ENCODE data around the gene CEP170B.
A peak's percentile ranks its signal among the peaks of the same experiment; 100 is the strongest.

CEP170B gene

GRCh38 chr14:104868060-104868740 is 3.1 kb downstream of the CEP170B start:
- no peak for DNase-seq

- no peak for DNase-seq
Observed at GRCh38 chr14:104868811-104869572, 3.9 kb downstream of the CEP170B start.

- DNase-seq, result no peak
Observed at GRCh38 chr14:104869669-104870367, 4.8 kb downstream of the CEP170B start.

DNA sequence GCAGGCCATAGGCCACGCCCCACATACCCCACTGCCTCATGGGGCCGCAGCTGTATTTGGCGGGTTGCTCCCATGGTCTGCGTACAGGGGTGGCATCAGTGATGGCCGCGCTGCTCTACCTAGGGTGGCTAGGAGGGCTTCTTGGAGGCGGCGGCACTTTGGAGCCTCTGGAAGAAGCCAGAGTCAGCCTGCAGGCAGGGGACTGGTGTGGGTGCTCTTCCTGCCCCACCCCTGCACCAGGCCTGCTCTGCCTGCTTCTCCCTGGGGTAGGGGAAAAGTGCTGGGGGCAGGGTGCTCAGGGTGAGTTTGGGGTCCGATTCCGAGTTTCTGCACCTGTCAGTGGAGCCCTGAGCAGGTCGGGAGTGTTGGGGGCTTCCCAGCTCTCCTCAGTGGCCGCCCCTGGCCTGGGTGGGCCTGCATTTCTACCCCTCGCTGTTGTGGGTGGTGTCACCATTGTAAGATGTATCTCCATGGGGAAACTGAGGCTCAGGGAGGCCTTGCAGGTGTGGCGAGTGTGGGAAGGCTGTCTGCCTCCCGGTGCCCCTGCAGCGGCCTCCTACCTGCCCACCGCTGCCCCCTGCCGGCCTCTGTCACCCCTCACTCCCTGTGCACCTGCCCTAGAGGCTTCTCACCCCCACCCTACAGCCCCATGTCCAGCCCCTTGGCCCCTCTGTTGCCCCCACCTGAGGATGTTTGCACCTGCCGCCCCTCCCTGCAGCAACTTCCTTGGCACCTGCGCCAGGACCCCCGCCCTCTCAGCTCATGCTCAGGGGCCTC is 5.5 kb downstream of the CEP170B start:
- DNase-seq, result peak; percentile 68

GRCh38 chr14:104871145-104871655 is 6.1 kb downstream of the CEP170B start:
- no peak for DNase-seq

GRCh38 chr14:104871656-104872468 is 6.8 kb downstream of the CEP170B start:
- DNase-seq, result no peak

GRCh38 chr14:104872469-104873341 is 7.6 kb downstream of the CEP170B start:
- peak; percentile 54 for DNase-seq

GRCh38 chr14:104873380-104874055 is 8.4 kb downstream of the CEP170B start:
- DNase-seq, result no peak

- no peak for DNase-seq
Observed at GRCh38 chr14:104874110-104874531, 9.1 kb downstream of the CEP170B start.

- DNase-seq, result no peak
Observed at GRCh38 chr14:104874571-104875411, 9.7 kb downstream of the CEP170B start.

- peak; percentile 0 for DNase-seq
Observed at GRCh38 chr14:104875412-104875751, 10.3 kb downstream of the CEP170B start.

- no peak for DNase-seq
Observed at GRCh38 chr14:104875811-104876210, 10.7 kb downstream of the CEP170B start.

DNA sequence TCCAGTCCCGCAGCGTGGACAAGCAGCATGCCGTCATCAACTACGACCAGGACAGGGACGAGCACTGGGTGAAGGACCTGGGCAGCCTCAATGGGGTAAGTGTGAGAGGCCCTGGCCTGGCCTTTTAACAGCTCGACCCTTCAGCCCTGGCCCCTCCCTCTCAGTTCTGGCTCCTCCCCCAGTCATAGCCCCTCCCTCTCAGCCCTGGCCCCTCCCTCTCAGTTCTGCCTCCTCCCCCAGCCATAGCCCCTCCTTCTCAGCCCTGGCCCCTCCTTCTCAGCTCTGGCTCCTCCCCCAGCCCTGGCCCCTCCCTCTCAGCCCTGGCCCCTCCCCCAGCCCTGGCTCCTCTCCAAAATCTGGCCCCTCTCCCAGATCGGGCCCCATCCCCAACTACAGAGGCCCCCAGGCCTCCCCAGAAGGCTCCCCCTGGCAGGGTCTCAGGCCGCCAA is 11.2 kb downstream of the CEP170B start:
- DNase-seq, result peak; percentile 64

GRCh38 chr14:104877066-104877805 is 12.2 kb downstream of the CEP170B start:
- no peak for DNase-seq

GRCh38 chr14:104877806-104878550 is 12.9 kb downstream of the CEP170B start:
- DNase-seq, result no peak

- no peak for DNase-seq
Observed at GRCh38 chr14:104878582-104878981, 13.5 kb downstream of the CEP170B start.

GRCh38 chr14:104879201-104879982 is 14.3 kb downstream of the CEP170B start:
- DNase-seq, result no peak

All from hematopoietic multipotent progenitor cell treated with erythropoietin and hydrocortisone succinate and interleukin-3 and kit ligand, for 6 days (in vitro differentiated cells).